GM21786 (cell line): ENCODE results near the gene CEACAM4.

ENCODE experiments used
- ATAC-seq: cut with Tn5 transposase; IDR thresholded peaks from one replicate; pipeline ENCODE4 v1.9.1; 2021; ENCODE audit not compliant: unreplicated experiment

Gene CEACAM4

DNA sequence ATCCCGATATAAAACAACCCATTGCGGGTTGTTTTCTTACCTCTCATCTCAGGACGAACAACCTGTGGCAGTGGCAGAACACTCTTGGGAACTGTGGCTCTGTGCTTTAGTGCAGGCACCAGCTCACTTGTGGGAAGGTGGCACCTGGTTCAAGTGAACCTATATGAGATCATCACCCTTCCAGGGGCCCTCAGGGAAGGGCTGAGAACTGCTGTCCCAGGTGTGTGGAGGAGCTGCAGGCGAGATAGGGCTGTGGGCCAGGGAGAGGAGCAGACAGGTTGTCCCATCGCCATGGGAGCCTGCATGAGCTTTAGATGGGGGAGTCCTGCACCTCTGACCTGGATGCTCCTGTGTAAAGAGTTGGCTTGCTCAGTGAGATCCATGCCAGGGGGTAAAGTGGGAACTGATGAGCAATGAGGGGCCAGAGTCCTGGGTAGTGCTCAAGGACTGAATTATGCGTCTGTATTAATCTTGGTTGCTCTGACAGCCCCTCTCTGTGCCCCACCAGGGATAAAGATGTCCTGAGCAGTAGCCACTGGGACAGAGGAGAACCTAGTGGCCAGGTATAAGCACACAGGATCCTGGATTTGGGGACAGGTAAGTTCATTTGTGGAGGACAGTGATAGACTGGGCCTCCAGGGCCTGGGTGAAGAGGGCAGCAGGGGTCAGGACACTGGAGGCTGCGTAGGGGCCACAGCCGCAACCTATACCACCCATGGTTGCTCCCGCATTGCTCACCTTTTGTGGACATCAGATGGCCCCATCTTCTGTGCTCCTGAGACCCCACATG is 8.7 kb downstream of the CEACAM4 start:
- ATAC-seq, result no peak

- ATAC-seq, result no peak
These were observed 9.9 kb downstream of the CEACAM4 start for GRCh38 chr19:41616792-41617621.

GRCh38 chr19:41615207-41615606 is 11.7 kb downstream of the CEACAM4 start:
- no peak for ATAC-seq

DNA sequence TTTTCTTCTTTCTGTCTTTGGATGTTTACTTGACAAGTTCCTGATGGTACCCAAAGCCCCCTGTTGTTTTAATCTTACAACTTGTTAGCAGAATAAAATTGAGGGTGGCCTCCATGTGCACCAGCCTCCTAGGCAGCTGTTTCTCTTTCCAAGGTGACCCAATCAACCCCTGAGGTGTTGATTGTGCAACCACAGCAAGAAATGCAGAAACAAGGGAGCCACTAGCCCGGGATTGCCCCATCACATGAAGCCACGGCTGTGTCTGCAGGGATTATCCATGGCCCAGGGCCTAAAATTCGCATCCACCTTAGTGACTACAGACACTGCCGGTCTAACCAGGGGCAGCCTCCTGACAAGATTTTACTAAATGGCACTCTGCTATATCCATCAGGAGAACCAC is 14.4 kb downstream of the CEACAM4 start:
- ATAC-seq, result no peak

DNA sequence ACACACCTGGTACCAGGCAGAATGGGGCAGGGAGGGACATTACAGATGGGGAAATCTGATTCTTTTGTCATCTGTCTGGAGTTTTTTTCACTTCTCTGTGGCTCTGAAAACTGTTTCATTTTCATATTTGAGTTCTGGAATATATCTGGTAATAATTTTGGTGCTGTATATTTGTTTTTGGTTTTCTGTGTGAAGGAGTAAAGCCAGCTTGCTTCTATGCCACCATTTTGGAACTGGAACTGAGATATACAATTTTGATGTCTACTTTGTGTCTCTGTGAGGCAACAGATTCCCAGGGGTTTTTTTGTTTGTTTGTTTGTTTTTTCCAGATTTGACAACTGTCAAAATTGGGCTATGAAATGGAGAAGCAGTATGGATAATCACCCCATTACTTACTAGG is 16.1 kb downstream of the CEACAM4 start:
- ATAC-seq, result no peak

- no peak for ATAC-seq
These were observed 19.2 kb downstream of the CEACAM4 start for GRCh38 chr19:41607668-41608067.

DNA sequence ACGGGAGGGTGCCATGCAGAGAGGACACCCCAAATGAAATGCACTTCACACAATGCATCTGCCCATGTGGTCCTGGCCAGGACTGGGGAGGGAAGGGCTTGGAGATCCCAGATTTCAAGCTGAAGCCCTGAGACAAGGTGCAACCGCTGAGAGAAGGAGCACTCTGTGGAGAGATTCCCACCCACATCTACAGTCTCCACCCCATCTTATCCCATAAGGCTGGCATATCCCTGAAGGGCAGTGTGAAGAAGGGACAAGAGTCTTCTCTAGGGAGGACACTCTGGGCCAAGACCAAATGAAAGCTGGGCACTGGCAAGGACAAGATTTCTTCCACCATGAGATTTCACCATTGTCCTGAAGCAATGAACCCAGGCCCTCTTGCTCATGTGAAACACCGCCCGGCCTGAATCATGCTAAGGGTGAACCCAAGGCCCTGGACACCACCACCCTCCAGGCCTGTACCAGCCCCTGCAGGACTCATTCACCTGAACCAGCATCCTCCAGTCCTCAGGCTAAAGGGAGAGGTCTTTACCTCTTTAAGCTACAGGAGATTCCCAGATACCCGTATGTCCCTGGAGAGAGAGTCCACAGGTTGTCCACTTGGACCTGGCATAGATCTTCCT is 20.5 kb downstream of the CEACAM4 start:
- no peak for ATAC-seq

DNA sequence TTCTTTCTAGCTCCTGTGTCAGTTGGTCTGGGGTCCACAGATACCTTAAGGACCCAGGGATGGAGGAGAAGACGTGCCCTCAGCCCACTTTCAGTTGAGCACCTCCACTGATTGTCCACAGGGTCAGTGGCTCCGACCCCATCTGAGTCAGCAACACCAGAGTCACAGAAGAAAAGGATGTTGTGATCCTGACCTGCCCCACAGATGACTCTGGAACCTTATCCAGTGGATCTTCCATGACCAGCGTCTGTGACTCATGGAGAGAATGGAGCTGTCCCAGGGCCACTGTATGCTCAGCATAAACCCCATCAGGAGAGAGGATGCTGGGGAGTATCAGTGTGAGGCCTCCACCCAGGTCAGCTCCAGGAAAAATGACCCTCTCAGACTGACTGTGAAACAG is 22.0 kb downstream of the CEACAM4 start:
- no peak for ATAC-seq

DNA sequence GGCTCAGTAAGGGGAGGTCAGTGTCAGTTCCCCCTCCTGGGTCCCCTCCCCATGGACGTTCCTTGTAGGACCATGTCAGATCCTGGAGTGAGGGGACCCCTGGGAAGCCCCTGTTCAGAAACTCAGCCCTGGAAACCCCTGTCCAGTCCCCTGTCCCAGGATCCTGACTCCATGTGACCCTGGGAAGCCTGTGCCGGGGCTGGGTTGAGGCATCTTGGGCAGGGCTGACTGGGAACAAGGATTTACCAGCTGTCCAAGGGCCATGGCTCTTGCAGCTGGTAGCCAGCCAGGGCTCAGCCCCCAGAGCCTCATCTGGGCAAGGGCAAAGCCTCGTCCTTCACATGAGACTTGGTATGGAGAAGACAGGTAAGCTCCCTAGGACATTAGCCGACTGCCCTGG is 25.1 kb downstream of the CEACAM4 start:
- ATAC-seq, result no peak

DNA sequence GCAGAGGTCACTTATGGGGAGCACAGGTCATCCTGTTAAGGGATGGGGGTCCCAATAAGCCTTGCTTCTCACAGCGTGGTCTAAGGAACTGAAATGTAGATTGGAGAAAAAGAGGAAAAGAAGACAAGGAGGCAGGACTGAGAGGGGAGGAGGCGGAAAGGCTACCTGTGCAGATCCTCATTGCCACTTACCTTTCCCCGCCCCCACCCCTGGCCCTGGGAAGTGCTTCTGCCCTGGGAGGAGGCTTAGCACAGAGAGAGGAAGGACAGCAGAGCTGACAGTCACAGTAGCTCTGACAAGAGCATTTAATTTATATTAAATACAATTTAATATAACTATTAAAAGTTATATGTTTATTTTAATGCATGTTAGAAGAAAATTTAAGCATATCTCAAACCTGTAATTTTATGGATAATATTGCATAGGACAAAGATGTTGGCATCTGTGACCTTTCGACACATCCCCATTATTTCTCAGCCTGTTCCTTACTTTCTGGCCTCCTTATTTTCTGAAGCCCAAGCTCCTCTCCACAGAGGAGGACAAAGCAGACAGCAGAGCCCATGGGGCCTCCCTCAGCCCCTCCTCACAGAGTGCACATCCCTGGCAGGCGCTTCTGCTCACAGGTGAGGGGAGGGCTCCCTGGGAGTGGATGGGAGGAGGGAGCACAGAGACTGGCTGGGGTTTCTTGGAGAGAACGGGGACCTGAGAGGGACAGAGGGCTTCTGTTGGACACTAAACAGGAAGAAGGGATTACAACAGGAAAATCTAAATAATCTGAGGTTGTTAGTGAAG is 27.5 kb downstream of the CEACAM4 start:
- no peak for ATAC-seq

DNA sequence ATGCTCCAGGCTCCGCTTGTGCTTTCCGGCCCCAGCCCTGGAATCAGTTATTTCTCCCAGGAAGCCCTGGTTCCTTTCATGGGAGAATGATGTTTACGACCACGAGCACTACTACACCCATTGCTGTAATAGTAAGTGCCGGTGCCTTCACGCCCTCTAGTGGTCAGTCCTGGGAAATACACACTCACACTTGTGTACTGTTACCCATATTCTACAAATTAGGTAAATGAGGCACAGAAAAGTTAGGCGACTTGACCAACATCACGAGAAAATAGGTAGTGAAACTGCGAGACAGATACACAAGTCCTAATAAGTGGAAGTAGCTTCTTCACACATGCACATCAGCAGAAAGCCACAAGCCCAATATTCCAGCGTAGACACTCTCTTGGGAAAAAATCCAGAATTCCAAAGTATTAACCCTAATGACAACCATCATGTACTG is 29.3 kb downstream of the CEACAM4 start:
- no peak for ATAC-seq

DNA sequence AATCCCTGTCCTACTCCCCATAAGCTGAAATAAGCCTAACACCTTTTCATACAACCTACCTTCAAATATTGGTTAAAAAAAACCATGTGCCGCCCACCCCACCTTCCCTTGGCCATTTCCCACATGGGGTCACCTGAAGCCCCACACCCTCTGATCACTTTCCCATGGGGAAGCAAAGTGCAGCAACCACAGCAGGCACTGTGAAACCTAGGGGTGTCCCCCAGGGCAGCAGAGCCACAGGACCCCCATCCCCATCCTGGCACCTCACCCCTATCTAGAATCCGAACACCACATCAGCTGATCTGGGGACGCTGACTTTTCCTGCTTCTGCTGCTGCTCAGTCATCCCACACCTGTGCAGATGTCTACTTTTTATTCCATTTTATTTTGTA is 31.0 kb downstream of the CEACAM4 start:
- ATAC-seq, result no peak

- ATAC-seq, result no peak
These were observed 31.5 kb downstream of the CEACAM4 start for GRCh38 chr19:41595258-41595889.

DNA sequence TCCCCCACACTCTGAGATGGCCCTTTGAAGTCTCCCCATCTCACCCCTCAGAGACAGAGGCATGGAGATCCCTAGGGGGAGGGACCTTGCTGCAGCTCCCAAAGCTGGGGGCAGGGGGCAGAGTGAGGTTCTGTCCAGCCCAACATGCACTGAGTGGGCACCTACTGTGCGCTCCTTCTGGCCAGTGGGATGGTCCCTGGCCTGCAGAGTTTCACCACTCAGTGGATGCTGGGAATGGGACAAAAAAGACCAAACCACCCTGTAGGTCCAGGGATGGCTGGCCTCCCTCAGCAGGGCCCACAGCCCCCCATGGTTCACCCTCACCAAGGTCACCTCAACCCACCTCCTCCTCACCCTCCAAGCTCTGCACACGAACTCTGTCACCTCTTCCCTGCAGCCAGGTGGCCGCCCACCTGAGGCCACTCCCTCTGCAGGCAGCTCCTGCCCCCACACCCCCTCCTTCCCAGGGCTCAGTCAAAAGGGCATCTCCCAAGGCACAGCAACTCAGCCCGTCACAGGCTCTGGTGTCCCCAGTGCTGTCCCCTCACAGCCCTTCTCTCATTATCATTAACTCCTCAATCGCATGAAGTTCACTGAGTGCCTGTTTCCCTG is 34.8 kb downstream of the CEACAM4 start:
- no peak for ATAC-seq

- ATAC-seq, result no peak
These were observed 35.9 kb downstream of the CEACAM4 start for GRCh38 chr19:41590936-41591335.

- ATAC-seq, result no peak
These were observed 37.5 kb downstream of the CEACAM4 start for GRCh38 chr19:41589371-41589770.

GRCh38 chr19:41588497-41589209 is 38.2 kb downstream of the CEACAM4 start:
- ATAC-seq, result no peak

DNA sequence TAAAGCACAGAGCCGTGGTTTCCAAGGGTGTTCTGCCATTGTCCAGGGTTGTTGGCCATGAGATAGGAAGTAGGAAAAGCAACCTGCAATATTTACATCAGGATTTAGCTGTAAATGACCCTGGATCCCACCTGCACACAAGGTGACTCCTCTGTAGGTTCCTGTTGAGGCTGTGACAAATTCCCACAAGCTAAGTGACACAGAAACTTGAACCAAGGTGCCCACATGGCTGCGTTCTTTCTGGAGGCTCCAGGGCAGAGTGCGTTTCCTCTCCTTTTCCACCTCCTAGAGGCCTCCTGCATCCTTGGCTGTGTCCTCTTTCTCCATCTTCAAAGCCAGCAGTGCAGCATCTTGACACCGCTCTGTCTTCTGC is 39.0 kb downstream of the CEACAM4 start:
- ATAC-seq, result no peak

GRCh38 chr19:41587101-41587837 is 39.6 kb downstream of the CEACAM4 start:
- ATAC-seq, result no peak
